Measurements from ENCODE around the gene HERC2.
"Not testable (repeated sequence)": the region's sequence is repeated elsewhere in the genome, so short reads cannot be mapped to it uniquely, and the experiment has no call there.

Gene HERC2

DNA sequence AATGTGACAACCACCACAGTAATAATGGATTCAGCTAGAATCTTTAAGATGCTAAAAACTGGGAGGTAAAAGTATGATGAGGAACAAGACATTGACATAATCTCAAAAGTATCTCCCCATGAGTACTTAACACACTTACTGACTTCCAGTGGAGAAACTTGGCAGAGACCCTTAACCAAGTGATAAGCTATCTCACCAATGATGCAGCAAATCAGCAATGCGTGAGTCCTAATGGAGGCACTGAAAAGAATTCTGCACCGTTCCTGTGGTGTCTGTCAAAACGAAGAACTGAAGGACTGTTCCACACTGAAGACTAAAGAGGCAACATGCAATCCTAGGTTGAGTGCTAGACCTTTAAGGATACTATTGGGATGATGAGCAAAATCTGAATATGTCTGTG is 154.9 kb downstream of the HERC2 start:
- no peak for DNase-seq (ENCODE audit: extremely low read depth, low read depth)

DNA sequence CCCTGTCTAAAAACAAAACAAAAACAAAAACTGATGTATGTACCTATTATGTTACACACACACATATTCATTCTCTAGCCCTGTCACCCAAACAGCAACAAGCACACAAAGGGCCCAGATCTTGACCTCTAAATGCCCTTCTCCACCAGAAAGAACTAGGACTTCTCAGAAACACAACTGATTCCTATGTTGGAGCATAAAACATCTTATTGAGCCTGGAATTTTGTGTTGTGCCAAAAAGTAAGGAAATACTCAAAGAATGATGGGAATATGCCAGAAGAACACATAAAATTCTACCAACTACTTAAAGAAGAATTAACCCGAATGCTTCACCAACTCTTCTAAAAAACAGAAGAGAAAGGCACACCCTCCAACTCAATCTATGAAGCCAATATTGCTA is 156.2 kb downstream of the HERC2 start:
- TF ChIP-seq, protein P1, sequence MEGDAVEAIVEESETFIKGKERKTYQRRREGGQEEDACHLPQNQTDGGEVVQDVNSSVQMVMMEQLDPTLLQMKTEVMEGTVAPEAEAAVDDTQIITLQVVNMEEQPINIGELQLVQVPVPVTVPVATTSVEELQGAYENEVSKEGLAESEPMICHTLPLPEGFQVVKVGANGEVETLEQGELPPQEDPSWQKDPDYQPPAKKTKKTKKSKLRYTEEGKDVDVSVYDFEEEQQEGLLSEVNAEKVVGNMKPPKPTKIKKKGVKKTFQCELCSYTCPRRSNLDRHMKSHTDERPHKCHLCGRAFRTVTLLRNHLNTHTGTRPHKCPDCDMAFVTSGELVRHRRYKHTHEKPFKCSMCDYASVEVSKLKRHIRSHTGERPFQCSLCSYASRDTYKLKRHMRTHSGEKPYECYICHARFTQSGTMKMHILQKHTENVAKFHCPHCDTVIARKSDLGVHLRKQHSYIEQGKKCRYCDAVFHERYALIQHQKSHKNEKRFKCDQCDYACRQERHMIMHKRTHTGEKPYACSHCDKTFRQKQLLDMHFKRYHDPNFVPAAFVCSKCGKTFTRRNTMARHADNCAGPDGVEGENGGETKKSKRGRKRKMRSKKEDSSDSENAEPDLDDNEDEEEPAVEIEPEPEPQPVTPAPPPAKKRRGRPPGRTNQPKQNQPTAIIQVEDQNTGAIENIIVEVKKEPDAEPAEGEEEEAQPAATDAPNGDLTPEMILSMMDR (IDR thresholded peaks at IDR 0.05; ENCODE audit: low read depth, low read length, missing control alignments): no peak
- H3K4me3 ChIP-seq (replicated peaks; ENCODE audit: low read depth, low read length): no peak overlapping the region
- DNase-seq (ENCODE audit: extremely low read depth, low read depth): no peak

More for the DNA sequence above, 154.9 kb downstream of the HERC2 start:
- no peak overlapping the region for H3K4me3 ChIP-seq (replicated peaks; ENCODE audit: low read depth, low read length)
- TF ChIP-seq, protein P1 (IDR thresholded peaks at IDR 0.05; ENCODE audit: low read depth, low read length, missing control alignments): no peak

DNA sequence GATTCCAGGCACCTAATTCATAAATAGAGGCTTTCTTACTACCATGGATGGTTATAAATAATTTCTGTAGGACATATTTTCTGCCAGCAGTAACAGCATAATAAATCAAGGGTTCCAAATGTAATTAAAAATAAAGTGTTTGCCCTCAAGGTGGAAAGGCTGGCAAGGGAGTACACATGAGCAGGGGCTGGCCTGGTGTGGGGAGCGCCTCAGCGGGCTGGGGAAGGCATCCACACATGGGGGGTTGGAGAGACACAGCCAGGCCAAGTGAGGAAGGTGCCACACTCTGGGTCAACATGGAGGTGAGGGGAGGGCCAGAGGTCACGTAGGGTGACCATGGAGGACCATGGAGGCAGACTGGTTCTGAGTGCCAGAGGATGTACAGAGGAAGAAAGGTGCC is 157.1 kb downstream of the HERC2 start:
- no peak for DNase-seq (ENCODE audit: extremely low read depth, low read depth)
- TF ChIP-seq, protein P1 (IDR thresholded peaks at IDR 0.05; ENCODE audit: low read depth, low read length, missing control alignments): no peak
- no peak overlapping the region for H3K4me3 ChIP-seq (replicated peaks; ENCODE audit: low read depth, low read length)

DNA sequence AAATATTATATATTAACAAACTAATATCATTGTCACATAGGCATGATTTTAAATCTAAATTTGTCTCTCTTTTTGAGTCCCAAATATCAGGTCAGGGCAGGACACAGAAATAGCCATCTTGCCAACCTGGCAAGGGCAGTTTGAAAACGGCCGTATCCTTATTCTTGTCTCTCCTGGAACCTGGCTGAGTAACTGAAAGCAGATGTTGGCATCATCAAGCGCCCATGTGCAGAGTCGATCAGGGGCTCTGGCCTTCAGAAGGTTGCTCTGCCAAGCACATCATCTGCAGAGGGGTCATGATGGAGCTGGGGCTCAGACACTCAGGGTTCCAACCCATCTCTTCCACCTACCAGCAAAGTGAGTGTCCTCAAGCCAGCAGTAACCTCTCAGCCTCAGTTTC is 167.7 kb downstream of the HERC2 start:
- DNase-seq (ENCODE audit: extremely low read depth, low read depth): no peak
- TF ChIP-seq, protein P1 (IDR thresholded peaks at IDR 0.05; ENCODE audit: low read depth, low read length, missing control alignments): no peak
- no peak overlapping the region for H3K4me3 ChIP-seq (replicated peaks; ENCODE audit: low read depth, low read length)

DNA sequence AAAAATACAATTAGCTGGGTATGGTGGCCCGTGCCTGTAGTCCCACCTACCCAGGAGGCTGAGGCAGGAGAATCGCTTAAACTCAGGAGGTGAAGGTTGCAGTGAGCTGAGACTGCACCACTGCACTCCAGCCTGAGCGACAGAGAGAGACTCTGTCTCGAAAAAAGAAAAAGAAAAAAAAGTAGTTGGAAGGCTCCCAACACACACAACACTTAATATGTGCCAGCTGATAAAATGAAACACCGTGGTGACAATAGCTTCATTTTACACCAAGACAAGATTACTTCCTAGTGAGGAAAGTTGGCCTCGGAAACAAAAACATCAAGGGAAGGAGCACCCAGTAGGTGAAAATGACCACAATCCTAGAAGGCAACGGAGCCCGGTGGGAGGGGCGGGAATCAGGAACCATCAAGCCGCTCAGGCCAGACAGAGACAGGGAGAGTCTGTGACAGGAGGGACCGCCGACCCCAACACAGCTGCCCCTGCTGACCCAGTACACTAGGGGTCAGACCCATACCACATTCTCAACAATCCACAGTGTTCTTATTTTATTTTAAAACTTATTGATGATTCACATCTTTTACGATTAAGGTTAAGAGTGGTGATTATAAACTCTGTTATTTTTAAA is 168.4 kb downstream of the HERC2 start:
- H3K4me3 ChIP-seq (replicated peaks; ENCODE audit: low read depth, low read length): no peak overlapping the region
- TF ChIP-seq, protein P1 (IDR thresholded peaks at IDR 0.05; ENCODE audit: low read depth, low read length, missing control alignments): no peak
- no peak for DNase-seq (ENCODE audit: extremely low read depth, low read depth)

DNA sequence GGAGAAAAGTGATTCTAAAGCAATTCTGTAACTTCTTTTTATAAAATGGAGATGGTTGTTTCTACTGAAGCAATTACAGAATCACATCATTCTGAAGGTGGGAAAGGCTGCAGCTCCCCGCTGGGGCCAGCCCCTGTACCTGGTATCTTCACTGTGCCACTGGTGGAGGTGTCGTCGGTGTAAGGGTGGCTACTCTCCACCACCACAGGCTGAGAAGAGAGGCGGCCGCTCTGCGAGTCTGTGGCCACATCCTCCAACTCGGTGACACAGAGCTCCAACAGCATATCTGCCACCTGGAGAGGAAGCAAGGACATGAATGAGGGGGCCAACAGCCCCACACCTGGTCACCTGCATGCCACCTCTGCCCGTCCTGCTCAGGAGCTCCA is 169.4 kb downstream of the HERC2 start:
- H3K4me3 ChIP-seq (replicated peaks; ENCODE audit: low read depth, low read length); DNase-seq (ENCODE audit: extremely low read depth, low read depth): not testable (repeated sequence)

DNA sequence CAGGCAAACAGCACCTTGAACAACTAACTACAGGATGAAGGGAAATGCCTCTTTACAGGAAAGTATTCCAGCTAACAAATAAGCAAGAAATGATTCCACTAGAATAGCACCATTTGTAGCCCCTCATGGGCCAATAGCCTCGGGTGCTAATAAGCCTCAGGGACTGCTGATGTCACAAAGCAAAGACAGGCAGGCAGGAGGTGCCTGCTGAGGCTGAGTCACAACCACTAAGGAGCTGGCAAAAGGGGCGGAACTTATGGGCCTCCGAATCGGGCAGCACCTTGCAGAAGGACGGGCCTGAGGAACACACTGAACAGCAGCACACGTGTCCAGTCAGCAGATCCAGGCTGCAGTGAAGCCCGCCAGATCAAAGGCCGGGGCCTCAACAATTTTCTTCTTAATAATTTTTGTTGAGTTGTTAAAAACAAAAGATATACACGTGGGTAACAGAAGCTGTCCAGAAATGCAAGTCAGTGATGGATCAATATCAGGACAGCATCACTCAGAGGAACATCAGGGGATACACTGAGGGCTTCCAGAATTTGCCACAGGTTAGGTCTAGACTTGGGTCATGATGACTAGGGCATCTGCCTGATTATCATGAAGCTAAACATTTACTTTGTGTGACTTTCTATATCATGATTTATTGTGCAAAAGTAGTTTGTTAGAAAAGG is 170.0 kb downstream of the HERC2 start:
- DNase-seq (ENCODE audit: extremely low read depth, low read depth); H3K4me3 ChIP-seq (replicated peaks; ENCODE audit: low read depth, low read length): not testable (repeated sequence)

DNA sequence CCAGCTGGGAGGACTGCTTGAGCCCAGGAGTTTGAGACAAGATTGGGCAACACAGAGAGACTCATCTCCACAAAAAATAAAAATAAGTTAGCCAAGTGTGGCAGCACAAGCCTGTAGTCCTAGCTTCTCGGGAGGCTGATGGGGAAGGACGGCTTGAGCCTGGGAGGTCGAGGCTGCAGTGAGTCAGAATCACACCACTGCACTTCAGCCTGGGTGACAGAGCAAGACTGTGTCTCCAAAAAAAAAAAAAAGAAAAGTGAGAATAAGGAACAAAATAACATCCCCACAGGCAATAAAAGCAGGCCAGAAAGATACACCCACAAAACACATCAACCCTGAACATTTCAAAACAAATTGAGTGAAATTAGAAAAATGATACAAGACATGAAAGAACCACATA is 174.2 kb downstream of the HERC2 start:
- no peak for DNase-seq (ENCODE audit: extremely low read depth, low read depth)
- H3K4me3 ChIP-seq (replicated peaks; ENCODE audit: low read depth, low read length): no peak overlapping the region
- TF ChIP-seq, protein P1 (IDR thresholded peaks at IDR 0.05; ENCODE audit: low read depth, low read length, missing control alignments): no peak

DNA sequence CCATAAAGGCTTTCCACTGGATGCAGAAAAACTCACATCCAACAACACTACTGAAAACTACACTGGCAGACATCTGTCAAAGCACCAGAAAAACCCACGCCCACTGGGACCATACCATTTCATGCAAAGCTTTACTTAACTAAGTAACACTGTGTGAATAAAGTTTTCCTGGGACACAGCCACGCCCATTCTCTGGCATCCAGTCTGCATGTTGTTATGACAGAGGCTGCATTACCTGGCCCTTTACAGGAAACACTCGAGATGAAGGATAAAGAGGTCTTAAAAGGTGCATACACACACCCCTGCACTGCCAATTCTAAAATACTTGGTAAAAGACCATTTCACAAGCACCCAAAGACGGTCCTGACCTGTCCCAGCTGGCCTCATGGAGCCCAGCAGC is 176.6 kb downstream of the HERC2 start:
- not testable (repeated sequence) for H3K4me3 ChIP-seq (replicated peaks; ENCODE audit: low read depth, low read length); DNase-seq (ENCODE audit: extremely low read depth, low read depth)

All from HFF-Myc (cell line).